Stimulated activated CD8-positive, alpha-beta memory T cell treated with anti-CD3 and anti-CD28 coated beads, Interleukin-12 subunit alpha, Interleukin-12 subunit beta, amount 100 ng/mL, for 24 hours (primary cell): ENCODE measurements around the gene ZNF621.
"Not testable (repeated sequence)": the region's sequence is repeated elsewhere in the genome, so short reads cannot be mapped to it uniquely, and the experiment has no call there.

ENCODE experiments used
- DNase-seq: peaks from one replicate; pipeline ENCODE4 v3.0.0-alpha.2; 2020; ENCODE audit errors: extremely low read depth

Gene ZNF621

GRCh38 chr3:40534283-40534682 lies 9.5 kb downstream of the ZNF621 start:
- DNase-seq = no peak

GRCh38 chr3:40546816-40547215 lies 22.1 kb downstream of the ZNF621 start:
- DNase-seq = no peak

GRCh38 chr3:40550167-40550566 lies 25.4 kb downstream of the ZNF621 start:
- no peak for DNase-seq

GRCh38 chr3:40557575-40558161 lies 32.9 kb downstream of the ZNF621 start:
- DNase-seq = no peak

- not testable (repeated sequence) for DNase-seq
These were observed 37.7 kb downstream of the ZNF621 start for GRCh38 chr3:40562482-40562881.

DNA sequence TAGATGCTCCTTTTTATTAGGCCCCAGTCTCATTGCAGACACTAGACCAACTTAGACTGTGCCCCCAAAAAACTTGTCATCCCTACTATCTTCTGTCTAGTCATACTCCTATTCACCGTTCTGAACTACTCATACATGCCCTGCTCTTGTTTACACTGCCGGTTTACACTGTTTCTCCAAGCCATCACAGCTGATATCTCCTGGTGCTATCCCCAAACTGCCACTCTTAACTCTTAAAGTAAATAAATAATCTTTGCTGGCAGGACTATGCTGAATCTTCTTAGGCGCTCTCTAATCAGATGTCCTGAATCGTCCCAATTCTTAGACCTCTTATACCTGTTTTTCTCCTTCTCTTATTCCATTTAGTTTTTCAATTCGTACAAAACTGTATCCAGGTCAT lies 40.9 kb downstream of the ZNF621 start:
- not testable (repeated sequence) for DNase-seq

DNA sequence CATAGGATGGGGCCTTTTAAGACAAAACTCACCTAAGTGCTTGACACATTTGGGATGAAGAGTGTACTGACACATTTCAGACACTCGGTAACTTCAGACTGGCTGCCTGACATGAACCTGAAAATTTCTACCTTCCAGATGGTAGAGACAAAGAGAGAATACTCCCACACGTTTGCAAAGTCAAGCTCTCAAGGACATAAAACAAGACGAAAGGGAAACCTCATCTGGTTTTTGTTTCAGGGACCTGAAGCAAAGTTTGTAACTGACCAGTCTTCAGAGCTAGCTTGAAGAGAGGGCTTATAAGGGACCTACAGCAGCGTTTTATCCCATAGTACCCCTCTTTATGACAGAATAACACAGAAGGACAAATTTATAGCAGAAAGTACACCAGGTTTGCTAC lies 41.9 kb downstream of the ZNF621 start:
- no peak for DNase-seq

DNA sequence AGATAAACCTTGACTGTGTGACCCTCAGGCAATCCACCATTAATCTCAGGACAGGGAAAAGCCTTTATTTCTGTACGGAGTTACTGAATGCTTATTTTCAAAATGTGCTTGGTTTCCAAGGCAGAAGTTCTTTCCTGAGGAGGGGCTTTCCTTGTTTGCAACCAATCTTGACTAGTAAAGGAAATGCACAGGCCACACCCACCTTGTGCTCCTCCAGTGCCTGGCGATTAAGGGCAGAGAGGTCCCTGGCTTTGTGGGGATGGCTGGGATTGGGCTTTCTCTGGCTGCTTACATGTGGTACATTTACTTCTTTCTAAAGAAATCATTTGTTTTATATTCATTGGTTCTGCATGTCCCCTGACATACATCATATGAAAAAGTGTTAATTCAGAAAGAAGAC lies 47.8 kb downstream of the ZNF621 start:
- DNase-seq = no peak

DNA sequence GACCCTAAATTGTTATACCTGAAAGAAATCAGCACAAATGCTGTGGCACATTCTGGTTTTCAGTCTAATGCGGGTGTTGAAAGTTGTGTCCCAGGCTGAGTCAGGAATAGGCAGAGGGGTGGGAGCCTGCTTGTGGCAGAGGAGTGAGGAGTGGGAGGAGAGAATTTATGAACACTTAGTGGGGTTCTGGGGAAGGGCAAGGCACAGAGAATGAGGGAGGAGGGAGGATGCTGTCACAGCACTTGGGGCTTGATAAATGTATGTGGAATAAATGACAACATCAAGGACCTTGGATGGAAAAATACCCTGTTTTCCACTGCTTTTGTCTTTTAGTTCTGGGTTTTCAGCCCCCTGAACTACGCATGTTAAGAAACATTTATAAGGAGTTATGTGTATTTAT lies 49.3 kb downstream of the ZNF621 start:
- DNase-seq = no peak

DNA sequence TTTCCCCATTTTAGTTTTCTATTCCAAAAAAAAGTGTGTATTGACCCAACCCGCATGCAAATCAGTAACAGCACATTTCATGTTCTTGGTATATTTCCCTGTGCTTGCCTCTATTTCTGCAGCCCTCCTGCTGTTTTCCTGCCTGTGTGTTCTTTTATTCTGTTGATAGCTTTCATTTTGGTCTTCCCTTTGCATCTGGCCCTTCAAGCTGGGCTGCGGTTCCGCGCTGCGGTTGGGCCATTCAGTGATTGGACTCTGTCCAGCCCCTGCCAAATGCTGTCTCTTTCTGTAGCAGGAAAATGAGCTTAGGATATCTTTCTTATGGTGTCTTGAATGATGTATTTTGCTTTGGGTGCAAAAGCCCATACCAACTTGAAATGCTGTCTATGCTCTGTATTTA lies 49.9 kb downstream of the ZNF621 start:
- DNase-seq = no peak

DNA sequence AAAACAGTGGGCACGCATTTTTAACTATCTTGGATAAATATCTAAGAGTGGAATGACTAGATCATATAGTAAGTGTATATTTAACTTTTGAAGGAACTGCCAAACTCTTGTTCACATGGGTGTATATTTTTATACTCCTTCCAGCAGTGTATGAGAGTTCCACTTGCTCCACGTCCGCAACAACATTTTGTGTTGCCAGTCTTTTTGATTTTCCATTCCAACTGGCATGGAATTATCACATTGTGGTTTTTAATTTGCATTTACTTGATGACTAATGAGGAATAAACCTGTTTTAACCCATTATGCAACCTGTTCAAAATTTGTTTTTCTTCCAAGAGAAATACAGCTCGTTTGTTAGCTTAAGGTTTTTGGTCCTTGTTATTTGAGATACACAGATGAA lies 51.6 kb downstream of the ZNF621 start:
- no peak for DNase-seq

GRCh38 chr3:40580494-40581091 lies 55.8 kb downstream of the ZNF621 start:
- peak; percentile 22 for DNase-seq

DNA sequence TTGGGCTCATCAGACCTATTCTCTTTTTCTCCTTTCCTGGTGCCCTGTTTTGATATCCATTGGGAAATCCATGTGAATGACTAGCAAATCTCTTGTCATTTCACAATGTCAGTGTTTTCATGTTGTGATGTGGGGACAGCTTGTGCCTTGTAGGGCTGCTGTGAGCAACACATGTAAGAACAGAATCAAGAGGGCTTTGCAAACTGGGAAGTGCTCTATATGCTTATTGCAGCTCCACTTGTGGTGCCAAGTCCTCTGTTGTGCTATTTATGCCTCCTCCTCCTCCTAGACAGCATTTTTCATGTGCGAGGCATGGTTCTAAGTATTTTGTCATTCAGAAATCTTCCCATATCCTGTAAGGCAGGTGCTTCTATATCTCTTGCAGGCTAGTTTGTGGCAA lies 56.4 kb downstream of the ZNF621 start:
- DNase-seq = no peak

- no peak for DNase-seq
These were observed 57.8 kb downstream of the ZNF621 start for GRCh38 chr3:40582401-40583027.

DNA sequence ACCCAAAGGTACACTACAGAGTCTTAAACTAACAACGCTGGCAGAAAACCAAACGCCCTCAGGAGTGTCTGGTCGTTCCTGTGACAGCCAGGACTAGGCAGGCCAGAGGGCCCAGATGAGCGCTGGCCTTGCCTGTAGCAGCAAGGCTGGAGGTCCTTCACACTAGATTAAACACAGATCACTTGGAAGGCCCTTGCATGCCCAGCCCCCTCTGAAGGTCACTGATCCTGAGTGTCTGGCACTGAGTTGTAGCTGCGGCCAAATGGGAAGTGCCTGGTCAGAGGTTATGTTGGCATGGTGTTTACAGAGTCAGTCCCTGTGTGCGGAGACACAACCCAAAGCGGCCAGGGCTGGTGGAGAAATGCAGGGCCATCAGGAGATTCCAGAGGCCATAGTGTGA lies 58.9 kb downstream of the ZNF621 start:
- no peak for DNase-seq

DNA sequence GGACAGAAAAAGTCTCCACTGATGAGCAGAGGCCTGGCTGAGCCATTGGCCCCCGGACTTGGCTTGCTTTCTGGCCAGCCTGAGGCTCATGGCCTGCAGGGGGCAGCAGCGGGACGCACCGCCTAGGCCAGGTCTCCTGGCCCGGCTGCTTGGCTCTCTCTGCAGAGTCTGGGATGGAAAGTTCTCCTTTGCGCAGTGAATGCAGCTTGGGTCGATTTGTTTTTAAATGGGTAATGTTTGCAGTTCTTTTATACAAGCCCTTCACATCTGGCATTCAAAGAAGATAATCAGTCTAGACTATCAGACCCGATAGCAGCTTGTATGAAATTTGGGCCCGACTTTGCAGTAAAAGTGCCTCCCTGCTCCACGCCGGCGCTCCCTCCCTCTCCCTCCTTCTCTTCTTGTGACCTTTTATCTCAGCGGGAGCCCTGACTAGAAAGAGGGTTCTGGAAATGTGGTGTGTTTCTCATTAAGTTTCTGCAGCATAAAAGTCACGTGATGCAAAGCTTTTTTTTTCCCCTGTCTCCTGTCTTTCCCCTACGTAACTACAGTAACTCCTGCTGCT lies 59.9 kb downstream of the ZNF621 start:
- DNase-seq = peak; percentile 19

DNA sequence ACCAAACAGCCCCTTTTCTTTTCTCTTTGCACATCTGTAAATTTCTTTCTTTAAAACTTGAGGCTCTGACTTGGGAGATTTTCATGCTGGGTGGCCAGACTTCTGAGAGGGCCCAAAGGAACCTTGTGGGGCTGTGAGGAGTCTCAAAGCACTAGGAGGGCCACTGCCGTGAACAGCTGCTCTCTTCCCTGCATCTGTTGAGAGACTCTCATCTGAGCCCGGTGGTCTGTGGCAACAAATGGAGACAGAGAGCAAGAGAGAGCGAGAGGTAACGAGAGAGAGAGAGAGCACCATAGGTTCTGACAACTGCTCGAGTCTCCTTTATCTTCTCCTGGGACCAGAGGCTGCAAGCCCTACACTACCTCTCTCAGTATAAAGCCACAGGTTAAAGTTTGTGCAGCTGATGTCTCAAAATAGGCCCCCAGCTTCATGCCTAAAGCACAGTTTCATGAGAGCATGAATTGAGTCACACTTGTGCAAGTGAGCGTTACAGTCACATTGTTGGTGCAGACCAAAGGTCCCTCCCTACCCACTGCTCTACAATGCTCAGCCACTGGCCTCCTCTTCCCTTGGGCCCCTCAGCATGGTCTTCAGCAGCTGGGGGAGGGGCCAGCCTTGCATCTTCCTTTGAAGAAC lies 60.7 kb downstream of the ZNF621 start:
- DNase-seq = no peak

DNA sequence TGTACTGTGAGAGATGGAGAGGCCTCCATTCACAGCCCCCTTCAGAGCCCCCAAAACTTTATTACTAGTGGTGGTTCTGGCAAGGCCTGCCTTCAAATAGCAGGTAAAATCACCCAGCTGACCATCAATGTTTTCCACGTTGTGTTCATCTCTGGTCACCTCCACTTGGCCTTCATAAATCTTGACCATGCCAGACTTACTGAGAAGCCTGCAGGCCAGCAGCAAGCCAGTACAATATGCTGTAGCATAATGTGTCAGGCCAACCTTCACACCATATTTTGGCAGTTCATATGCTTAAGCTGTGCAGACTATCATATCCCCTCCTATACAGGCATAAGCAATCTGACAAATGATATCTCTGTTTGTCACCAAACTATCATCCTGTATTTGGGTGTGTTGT lies 62.1 kb downstream of the ZNF621 start:
- DNase-seq = no peak

DNA sequence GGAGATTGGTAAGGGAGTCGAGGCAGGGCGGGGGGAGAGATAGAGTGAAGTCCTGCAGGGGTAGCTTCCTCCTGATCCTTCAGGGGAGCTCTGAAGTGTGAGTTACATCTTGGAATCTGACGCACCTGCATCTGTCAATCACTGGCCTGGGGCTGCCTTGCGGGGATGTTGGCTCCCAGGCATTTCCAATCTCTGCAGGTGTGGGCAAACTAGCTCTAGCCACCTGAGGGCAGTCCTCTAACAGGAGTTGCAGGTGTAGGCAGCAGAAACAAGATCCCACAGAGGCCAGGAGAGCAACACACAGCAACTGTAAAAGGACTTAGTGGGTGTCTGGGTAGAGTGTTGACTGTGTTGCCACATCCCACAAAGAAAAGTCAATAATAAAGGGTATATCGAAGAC lies 63.6 kb downstream of the ZNF621 start:
- no peak for DNase-seq
